ENCODE measurements around the gene DHTKD1. TPM values are rescaled to one million over a fixed set of nuclear protein-coding genes. Genes with fewer than 3 reads are reported as not detected.

DHTKD1 gene
- polyA plus RNA-seq, 1 of the 3 experiments (the other 2 are of a cell fraction), result 17.7 TPM

DNA sequence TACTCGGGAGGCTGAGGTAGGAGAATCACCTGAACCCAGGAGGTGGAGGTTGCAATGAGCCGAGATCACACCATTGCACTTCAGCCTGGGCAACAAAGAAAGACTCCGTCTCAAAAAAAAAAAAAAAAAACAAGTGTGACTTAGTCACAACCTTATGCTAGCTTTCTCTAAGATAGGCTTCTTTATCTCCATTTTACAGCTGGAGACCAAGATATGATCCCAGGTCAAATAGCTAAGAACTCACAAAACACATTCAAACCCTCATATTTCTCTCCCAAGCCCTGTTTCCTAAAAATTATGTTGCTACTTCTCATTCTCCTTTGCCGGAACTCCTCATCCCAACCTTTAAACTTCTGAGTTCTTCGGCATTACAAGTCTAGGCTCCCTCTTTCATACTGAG lies 13.0 kb upstream of the DHTKD1 start:
- POLR2A ChIA-PET, result no interaction called here
- no peak overlapping the region for H3K9ac ChIP-seq
- WGBS (ENCODE audit: low lambda C conversion rate), result 96% methylated on average over 5 of the region's 5 CpGs
- H3F3A ChIP-seq (replicated peaks; ENCODE audit: insufficient read depth), result peaks cover 3% of the 10 kb centered on the region
- H3K27ac ChIP-seq (ENCODE audit: low read depth in 2 of 2, low read length in 1 of 2), result no peak overlapping the region
- peaks cover 0 to 5% of the 10 kb centered on the region in 2 experiments; a peak in 1 of 4 replicates for H3K4me1 ChIP-seq (ENCODE audit: control insufficient read depth in 1 of 2, insufficient read depth in 2 of 2, low read depth in 1 of 2, low read length in 1 of 2)
- no peaks in the 10 kb centered on the region for H3K36me3 ChIP-seq (replicated peaks in 1 of 2; ENCODE audit: control insufficient read depth in 1 of 2, insufficient read depth in 2 of 2, low read length in 1 of 2)
- H4K20me1 ChIP-seq (ENCODE audit: insufficient read depth), result no peaks in the 10 kb centered on the region
- TF ChIP-seq, protein P1, sequence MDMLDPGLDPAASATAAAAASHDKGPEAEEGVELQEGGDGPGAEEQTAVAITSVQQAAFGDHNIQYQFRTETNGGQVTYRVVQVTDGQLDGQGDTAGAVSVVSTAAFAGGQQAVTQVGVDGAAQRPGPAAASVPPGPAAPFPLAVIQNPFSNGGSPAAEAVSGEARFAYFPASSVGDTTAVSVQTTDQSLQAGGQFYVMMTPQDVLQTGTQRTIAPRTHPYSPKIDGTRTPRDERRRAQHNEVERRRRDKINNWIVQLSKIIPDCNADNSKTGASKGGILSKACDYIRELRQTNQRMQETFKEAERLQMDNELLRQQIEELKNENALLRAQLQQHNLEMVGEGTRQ (IDR thresholded peaks at IDR 0.05; ENCODE audit: borderline replicate concordance, low read depth, low read length), result no peak
- no peak for TF ChIP-seq RXRA (IDR thresholded peaks at IDR 0.05; ENCODE audit: borderline replicate concordance, low read depth)
- TF ChIP-seq MEF2A (IDR thresholded peaks at IDR 0.05; ENCODE audit: borderline replicate concordance, low read depth), result no peak
- no peak for TF ChIP-seq YY1 (IDR thresholded peaks at IDR 0.05; ENCODE audit: low read depth)
- TF ChIP-seq TEAD4 (IDR thresholded peaks at IDR 0.05; ENCODE audit: borderline replicate concordance, insufficient read depth), result no peak
- no peak overlapping the region for H3K4me2 ChIP-seq
- H3K9me3 ChIP-seq, result no peaks in the 10 kb centered on the region
- H2AFZ ChIP-seq (ENCODE audit: low read depth), result no peak overlapping the region
- CTCF ChIA-PET, result no interaction called here
- no peaks in the 10 kb centered on the region for H3K9me2 ChIP-seq
- no peak for DNase-seq
- H3K27me3 ChIP-seq (ENCODE audit: insufficient read depth), result no peaks in the 10 kb centered on the region
- H3K4me3 ChIP-seq (ENCODE audit: low read depth in 2 of 2, low read length in 1 of 2), result no peak overlapping the region
- H3K79me2 ChIP-seq (ENCODE audit: insufficient read depth), result no peaks in the 10 kb centered on the region

DNA sequence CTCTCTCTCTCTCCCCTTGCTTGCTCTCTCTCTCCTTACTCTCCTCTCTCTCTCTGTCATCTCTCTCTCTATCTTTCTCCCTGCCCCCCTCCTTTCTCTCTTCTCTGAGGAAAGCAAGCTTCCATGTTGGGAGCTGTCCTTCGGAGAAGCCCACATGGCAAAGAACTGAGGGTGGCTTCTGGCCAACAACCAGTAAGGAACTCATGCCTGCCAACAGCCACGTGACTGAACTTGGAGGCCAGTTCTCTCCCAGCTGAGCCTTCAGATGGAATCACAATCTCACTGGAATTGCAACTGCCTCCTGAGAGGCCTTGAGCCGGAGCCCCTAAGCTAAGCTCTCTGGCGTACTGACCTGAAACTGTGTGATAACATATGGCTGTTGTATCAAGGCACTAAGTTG lies 12.0 kb upstream of the DHTKD1 start:
- ChIA-PET POLR2A (no interaction called here), CTCF (no interaction called here)
- H3K27ac ChIP-seq (ENCODE audit: low read depth in 2 of 2, low read length in 1 of 2), result no peak overlapping the region
- H3K4me2 ChIP-seq, result no peak overlapping the region
- WGBS (ENCODE audit: low lambda C conversion rate), result 48% methylated on average over 3 of the region's 4 CpGs
- peaks cover 3% of the 10 kb centered on the region for H3F3A ChIP-seq (replicated peaks; ENCODE audit: insufficient read depth)
- no peaks in the 10 kb centered on the region for H3K9me3 ChIP-seq
- H2AFZ ChIP-seq (ENCODE audit: low read depth), result no peak overlapping the region
- TF ChIP-seq TAF1 (IDR thresholded peaks at IDR 0.05; ENCODE audit: borderline replicate concordance, low read depth, low read length), result no peak
- no peak for TF ChIP-seq MEF2A (IDR thresholded peaks at IDR 0.05; ENCODE audit: borderline replicate concordance, low read depth)
- no peak for TF ChIP-seq YY1 (IDR thresholded peaks at IDR 0.05; ENCODE audit: low read depth)
- no peak for TF ChIP-seq FOXJ3 (CRISPR knock-in tag; IDR thresholded peaks at IDR 0.05)
- TF ChIP-seq, protein P2, sequence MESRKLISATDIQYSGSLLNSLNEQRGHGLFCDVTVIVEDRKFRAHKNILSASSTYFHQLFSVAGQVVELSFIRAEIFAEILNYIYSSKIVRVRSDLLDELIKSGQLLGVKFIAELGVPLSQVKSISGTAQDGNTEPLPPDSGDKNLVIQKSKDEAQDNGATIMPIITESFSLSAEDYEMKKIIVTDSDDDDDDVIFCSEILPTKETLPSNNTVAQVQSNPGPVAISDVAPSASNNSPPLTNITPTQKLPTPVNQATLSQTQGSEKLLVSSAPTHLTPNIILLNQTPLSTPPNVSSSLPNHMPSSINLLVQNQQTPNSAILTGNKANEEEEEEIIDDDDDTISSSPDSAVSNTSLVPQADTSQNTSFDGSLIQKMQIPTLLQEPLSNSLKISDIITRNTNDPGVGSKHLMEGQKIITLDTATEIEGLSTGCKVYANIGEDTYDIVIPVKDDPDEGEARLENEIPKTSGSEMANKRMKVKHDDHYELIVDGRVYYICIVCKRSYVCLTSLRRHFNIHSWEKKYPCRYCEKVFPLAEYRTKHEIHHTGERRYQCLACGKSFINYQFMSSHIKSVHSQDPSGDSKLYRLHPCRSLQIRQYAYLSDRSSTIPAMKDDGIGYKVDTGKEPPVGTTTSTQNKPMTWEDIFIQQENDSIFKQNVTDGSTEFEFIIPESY (IDR thresholded peaks at IDR 0.05; ENCODE audit: borderline replicate concordance, low read depth), result no peak
- TF ChIP-seq FOSL2 (IDR thresholded peaks at IDR 0.05; ENCODE audit: borderline replicate concordance, low read depth), result no peak
- no peak for TF ChIP-seq POLR2AphosphoS5 (IDR thresholded peaks at IDR 0.05; ENCODE audit: low read depth, low read length)
- TF ChIP-seq CHD2 (IDR thresholded peaks at IDR 0.05; ENCODE audit: low read length, partially characterized antibody), result no peak
- TF ChIP-seq NFIC (IDR thresholded peaks at IDR 0.05; ENCODE audit: borderline replicate concordance), result no peak
- TF ChIP-seq, protein P3, sequence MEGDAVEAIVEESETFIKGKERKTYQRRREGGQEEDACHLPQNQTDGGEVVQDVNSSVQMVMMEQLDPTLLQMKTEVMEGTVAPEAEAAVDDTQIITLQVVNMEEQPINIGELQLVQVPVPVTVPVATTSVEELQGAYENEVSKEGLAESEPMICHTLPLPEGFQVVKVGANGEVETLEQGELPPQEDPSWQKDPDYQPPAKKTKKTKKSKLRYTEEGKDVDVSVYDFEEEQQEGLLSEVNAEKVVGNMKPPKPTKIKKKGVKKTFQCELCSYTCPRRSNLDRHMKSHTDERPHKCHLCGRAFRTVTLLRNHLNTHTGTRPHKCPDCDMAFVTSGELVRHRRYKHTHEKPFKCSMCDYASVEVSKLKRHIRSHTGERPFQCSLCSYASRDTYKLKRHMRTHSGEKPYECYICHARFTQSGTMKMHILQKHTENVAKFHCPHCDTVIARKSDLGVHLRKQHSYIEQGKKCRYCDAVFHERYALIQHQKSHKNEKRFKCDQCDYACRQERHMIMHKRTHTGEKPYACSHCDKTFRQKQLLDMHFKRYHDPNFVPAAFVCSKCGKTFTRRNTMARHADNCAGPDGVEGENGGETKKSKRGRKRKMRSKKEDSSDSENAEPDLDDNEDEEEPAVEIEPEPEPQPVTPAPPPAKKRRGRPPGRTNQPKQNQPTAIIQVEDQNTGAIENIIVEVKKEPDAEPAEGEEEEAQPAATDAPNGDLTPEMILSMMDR (IDR thresholded peaks at IDR 0.05), result no peak
- TF ChIP-seq, protein P4, sequence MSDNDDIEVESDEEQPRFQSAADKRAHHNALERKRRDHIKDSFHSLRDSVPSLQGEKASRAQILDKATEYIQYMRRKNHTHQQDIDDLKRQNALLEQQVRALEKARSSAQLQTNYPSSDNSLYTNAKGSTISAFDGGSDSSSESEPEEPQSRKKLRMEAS (IDR thresholded peaks at IDR 0.05; ENCODE audit: low read depth), result no peak
- TF ChIP-seq, protein P1 (IDR thresholded peaks at IDR 0.05; ENCODE audit: borderline replicate concordance, low read depth, low read length), result no peak
- TF ChIP-seq, protein P5, sequence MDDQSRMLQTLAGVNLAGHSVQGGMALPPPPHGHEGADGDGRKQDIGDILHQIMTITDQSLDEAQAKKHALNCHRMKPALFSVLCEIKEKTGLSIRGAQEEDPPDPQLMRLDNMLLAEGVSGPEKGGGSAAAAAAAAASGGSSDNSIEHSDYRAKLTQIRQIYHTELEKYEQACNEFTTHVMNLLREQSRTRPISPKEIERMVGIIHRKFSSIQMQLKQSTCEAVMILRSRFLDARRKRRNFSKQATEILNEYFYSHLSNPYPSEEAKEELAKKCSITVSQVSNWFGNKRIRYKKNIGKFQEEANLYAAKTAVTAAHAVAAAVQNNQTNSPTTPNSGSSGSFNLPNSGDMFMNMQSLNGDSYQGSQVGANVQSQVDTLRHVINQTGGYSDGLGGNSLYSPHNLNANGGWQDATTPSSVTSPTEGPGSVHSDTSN (IDR thresholded peaks at IDR 0.05), result no peak
- no peak for TF ChIP-seq SMC3 (IDR thresholded peaks at IDR 0.05; ENCODE audit: low read depth, low read length)
- TF ChIP-seq ELF1 (IDR thresholded peaks at IDR 0.05), result no peak
- TF ChIP-seq, protein P6, sequence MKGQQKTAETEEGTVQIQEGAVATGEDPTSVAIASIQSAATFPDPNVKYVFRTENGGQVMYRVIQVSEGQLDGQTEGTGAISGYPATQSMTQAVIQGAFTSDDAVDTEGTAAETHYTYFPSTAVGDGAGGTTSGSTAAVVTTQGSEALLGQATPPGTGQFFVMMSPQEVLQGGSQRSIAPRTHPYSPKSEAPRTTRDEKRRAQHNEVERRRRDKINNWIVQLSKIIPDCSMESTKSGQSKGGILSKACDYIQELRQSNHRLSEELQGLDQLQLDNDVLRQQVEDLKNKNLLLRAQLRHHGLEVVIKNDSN (IDR thresholded peaks at IDR 0.05; ENCODE audit: borderline replicate concordance, low read depth), result no peak
- TF ChIP-seq EP300 (IDR thresholded peaks at IDR 0.05; ENCODE audit: borderline replicate concordance in 1 of 2, low read depth in 1 of 2, low read length in 1 of 2), result no peak
- no peak for TF ChIP-seq SIN3A (IDR thresholded peaks at IDR 0.05; ENCODE audit: borderline replicate concordance, low read depth, low read length)
- H3K79me2 ChIP-seq (ENCODE audit: insufficient read depth), result no peaks in the 10 kb centered on the region
- DNase-seq, result no peak
- H4K20me1 ChIP-seq (ENCODE audit: insufficient read depth), result no peaks in the 10 kb centered on the region
- no peak overlapping the region for H3K9ac ChIP-seq
- H3K36me3 ChIP-seq (replicated peaks in 1 of 2; ENCODE audit: control insufficient read depth in 1 of 2, insufficient read depth in 2 of 2, low read length in 1 of 2), result no peaks in the 10 kb centered on the region
- H3K27me3 ChIP-seq (ENCODE audit: insufficient read depth), result no peaks in the 10 kb centered on the region
- peaks cover 0 to 5% of the 10 kb centered on the region in 2 experiments; a peak in 1 of 4 replicates for H3K4me1 ChIP-seq (ENCODE audit: control insufficient read depth in 1 of 2, insufficient read depth in 2 of 2, low read depth in 1 of 2, low read length in 1 of 2)
- no peaks in the 10 kb centered on the region for H3K9me2 ChIP-seq
- no peak overlapping the region for H3K4me3 ChIP-seq (ENCODE audit: low read depth in 2 of 2, low read length in 1 of 2)
